Measurements from ENCODE around the gene RAD52. TPM values are rescaled to one million over a fixed set of nuclear protein-coding genes. Genes with fewer than 3 reads are reported as not detected.

RAD52 gene
- total RNA-seq, 1 experiment from 2014 or later = 15.3 TPM

DNA sequence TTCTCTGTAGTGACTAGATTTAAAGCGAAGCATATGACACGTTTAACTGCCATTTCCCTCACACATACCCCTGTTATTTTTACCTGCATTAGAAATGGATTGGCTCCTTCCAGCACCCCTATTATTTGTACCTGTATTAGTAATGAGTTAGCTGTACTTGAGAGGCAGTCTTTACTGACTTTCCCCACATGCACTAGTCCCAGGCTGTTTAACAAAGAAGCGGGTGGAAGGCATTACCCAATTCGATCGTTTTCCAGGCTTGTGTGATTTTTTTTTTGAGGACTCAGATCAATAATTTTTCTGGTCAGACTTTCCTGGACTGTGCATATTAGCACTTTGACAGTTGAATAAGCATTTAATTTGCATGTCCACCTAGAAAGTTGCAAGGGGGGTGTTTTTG, 46.4 kb downstream of the RAD52 start:
- Histone ChIP-seq H4K5ac (ENCODE audit: insufficient read length, low read depth, low read length) (no peak overlapping the region), H3K18ac (ENCODE audit: insufficient read length, low read depth, low read length) (no peak overlapping the region), H2BK120ac (ENCODE audit: low read depth, low read length, poor library complexity, severe bottlenecking) (no peak overlapping the region), H3K4me1 (ENCODE audit: insufficient read depth, low read length) (no peaks in the 10 kb centered on the region), H3K4me2 (ENCODE audit: insufficient read depth, insufficient read length, low read length) (no peak overlapping the region), H3K23ac (ENCODE audit: insufficient read length, low read depth, low read length) (no peak overlapping the region), H2AFZ (ENCODE audit: low read length) (no peak overlapping the region), H4K91ac (ENCODE audit: insufficient read length, low read depth, low read length) (no peak overlapping the region), H3T11ph (ENCODE audit: low read length) (no peak overlapping the region), H3K14ac (ENCODE audit: insufficient read depth, low read length) (no peak overlapping the region), H3K27me3 (ENCODE audit: insufficient read depth, low read length) (no peaks in the 10 kb centered on the region; the same call in 1 of the 2 replicates), H3K9me3 (ENCODE audit: control insufficient read depth, low read depth, low read length) (no peaks in the 10 kb centered on the region), H2BK20ac (ENCODE audit: low read depth, low read length, poor library complexity, severe bottlenecking) (no peak overlapping the region), H4K20me1 (ENCODE audit: control insufficient read depth, insufficient read depth, insufficient read length) (no peaks in the 10 kb centered on the region), H2AK5ac (ENCODE audit: insufficient read length, low read length) (no peak overlapping the region), H3K9ac (ENCODE audit: extremely low read depth, insufficient read length, low read length) (no peak overlapping the region), H2BK5ac (ENCODE audit: insufficient read length, low read length) (no peak overlapping the region), H2BK15ac (ENCODE audit: low read depth, low read length) (no peak overlapping the region), H4K8ac (replicated peaks; ENCODE audit: insufficient read length, low read depth, low read length) (no peak overlapping the region), H3K23me2 (ENCODE audit: insufficient read length, low read depth, low read length, poor library complexity, severe bottlenecking) (no peaks in the 10 kb centered on the region), H2BK12ac (ENCODE audit: insufficient read length, low read depth, low read length) (no peak overlapping the region), H3K79me1 (ENCODE audit: insufficient read depth, low read depth, low read length, poor library complexity, severe bottlenecking) (no peaks in the 10 kb centered on the region), H3K27ac (ENCODE audit: insufficient read length, low read depth, low read length) (no peak overlapping the region), H3K56ac (ENCODE audit: insufficient read length, low read depth, low read length) (no peak overlapping the region), H3K4ac (ENCODE audit: low read depth, low read length) (no peak overlapping the region), H3K79me2 (ENCODE audit: insufficient read depth, low read length) (no peaks in the 10 kb centered on the region)
- no CpG with 5 or more reads among the region's 5 CpGs for WGBS (ENCODE audit: extremely low coverage, insufficient read length, low lambda C conversion rate)
- TF ChIP-seq, protein P1, sequence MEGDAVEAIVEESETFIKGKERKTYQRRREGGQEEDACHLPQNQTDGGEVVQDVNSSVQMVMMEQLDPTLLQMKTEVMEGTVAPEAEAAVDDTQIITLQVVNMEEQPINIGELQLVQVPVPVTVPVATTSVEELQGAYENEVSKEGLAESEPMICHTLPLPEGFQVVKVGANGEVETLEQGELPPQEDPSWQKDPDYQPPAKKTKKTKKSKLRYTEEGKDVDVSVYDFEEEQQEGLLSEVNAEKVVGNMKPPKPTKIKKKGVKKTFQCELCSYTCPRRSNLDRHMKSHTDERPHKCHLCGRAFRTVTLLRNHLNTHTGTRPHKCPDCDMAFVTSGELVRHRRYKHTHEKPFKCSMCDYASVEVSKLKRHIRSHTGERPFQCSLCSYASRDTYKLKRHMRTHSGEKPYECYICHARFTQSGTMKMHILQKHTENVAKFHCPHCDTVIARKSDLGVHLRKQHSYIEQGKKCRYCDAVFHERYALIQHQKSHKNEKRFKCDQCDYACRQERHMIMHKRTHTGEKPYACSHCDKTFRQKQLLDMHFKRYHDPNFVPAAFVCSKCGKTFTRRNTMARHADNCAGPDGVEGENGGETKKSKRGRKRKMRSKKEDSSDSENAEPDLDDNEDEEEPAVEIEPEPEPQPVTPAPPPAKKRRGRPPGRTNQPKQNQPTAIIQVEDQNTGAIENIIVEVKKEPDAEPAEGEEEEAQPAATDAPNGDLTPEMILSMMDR (conservative IDR thresholded peaks at IDR 0.05) = no peak
- peaks cover 28 to 86% (median 60%) of the 10 kb centered on the region in 3 experiments; a peak in 6 of 7 replicates for H3K36me3 Mint-ChIP-seq (ENCODE audit: insufficient read depth in 1 of 3, low read depth in 3 of 3)
- H3K27me3 Mint-ChIP-seq (ENCODE audit: low read depth) = no peaks in the 10 kb centered on the region
- peak overlapping the region; percentile 4 to 59 (median 33); a peak in 4 of 7 replicates for H3K27ac Mint-ChIP-seq
- H3K4me3 Mint-ChIP-seq = no peak overlapping the region
- no peaks in the 10 kb centered on the region for H3K9me3 Mint-ChIP-seq
- H3K4me1 Mint-ChIP-seq = peaks cover 0 to 10% of the 10 kb centered on the region in 2 experiments; a peak in 2 of 4 replicates
- DNase-seq = no peak
